ENCODE results near the gene ADORA2A.

ADORA2A gene

GRCh38 chr22:24471570-24471969 lies 44.2 kb downstream of the ADORA2A start:
- H2AFZ ChIP-seq (ENCODE audit: low read depth, low read length, severe bottlenecking), result no peak overlapping the region
- TF ChIP-seq EZH2phosphoT487 (conservative IDR thresholded peaks at IDR 0.05; ENCODE audit: low read length) (no peak), CTCF (IDR thresholded peaks at IDR 0.05; ENCODE audit: insufficient read depth, low read length, poor library complexity, severe bottlenecking) (no peak)
- H3K27ac ChIP-seq (ENCODE audit: low read depth, low read length), result no peak overlapping the region
- no peaks in the 10 kb centered on the region for H3K9me2 ChIP-seq (replicated peaks; ENCODE audit: insufficient read depth, low read length)
- no peaks in the 10 kb centered on the region for H3K36me3 ChIP-seq (ENCODE audit: low read length)
- no peaks in the 10 kb centered on the region for H4K20me1 ChIP-seq (ENCODE audit: low read depth, low read length)
- H3K9me3 ChIP-seq (ENCODE audit: insufficient read depth, low read length), result peaks cover 4% of the 10 kb centered on the region; the same call in 1 of the 2 replicates
- no peaks in the 10 kb centered on the region for H3F3A ChIP-seq (ENCODE audit: insufficient read depth)
- H3K27me3 ChIP-seq (ENCODE audit: low read length), result no peaks in the 10 kb centered on the region
- H3K4me3 ChIP-seq (ENCODE audit: insufficient read depth, low read length, poor library complexity, severe bottlenecking), result no peak overlapping the region
- no peak overlapping the region for H3K4me2 ChIP-seq (ENCODE audit: low read depth, low read length, poor library complexity, severe bottlenecking)
- H3K79me2 ChIP-seq (ENCODE audit: insufficient read depth, low read length), result no peaks in the 10 kb centered on the region
- H3K9ac ChIP-seq (ENCODE audit: low read length), result no peak overlapping the region

GRCh38 chr22:24473284-24473683 lies 45.9 kb downstream of the ADORA2A start:
- H3K4me2 ChIP-seq (ENCODE audit: low read depth, low read length, poor library complexity, severe bottlenecking), result no peak overlapping the region
- no peak overlapping the region for H3K9ac ChIP-seq (ENCODE audit: low read length)
- H3K36me3 ChIP-seq (ENCODE audit: low read length), result no peaks in the 10 kb centered on the region
- no peaks in the 10 kb centered on the region for H3K27me3 ChIP-seq (ENCODE audit: low read length)
- H3K4me3 ChIP-seq (ENCODE audit: insufficient read depth, low read length, poor library complexity, severe bottlenecking), result no peak overlapping the region
- no peaks in the 10 kb centered on the region for H4K20me1 ChIP-seq (ENCODE audit: low read depth, low read length)
- H2AFZ ChIP-seq (ENCODE audit: low read depth, low read length, severe bottlenecking), result no peak overlapping the region
- peaks cover 4% of the 10 kb centered on the region; the same call in 1 of the 2 replicates for H3K9me3 ChIP-seq (ENCODE audit: insufficient read depth, low read length)
- no peak overlapping the region for H3K27ac ChIP-seq (ENCODE audit: low read depth, low read length)
- no peaks in the 10 kb centered on the region for H3K9me2 ChIP-seq (replicated peaks; ENCODE audit: insufficient read depth, low read length)
- TF ChIP-seq EZH2phosphoT487 (conservative IDR thresholded peaks at IDR 0.05; ENCODE audit: low read length), result no peak
- no peak for TF ChIP-seq CTCF (IDR thresholded peaks at IDR 0.05; ENCODE audit: insufficient read depth, low read length, poor library complexity, severe bottlenecking)
- no peaks in the 10 kb centered on the region for H3K79me2 ChIP-seq (ENCODE audit: insufficient read depth, low read length)
- H3F3A ChIP-seq (ENCODE audit: insufficient read depth), result no peaks in the 10 kb centered on the region

- H3K36me3 ChIP-seq (ENCODE audit: low read length), result no peaks in the 10 kb centered on the region
- no peaks in the 10 kb centered on the region for H3K27me3 ChIP-seq (ENCODE audit: low read length)
- no peak overlapping the region for H3K4me3 ChIP-seq (ENCODE audit: insufficient read depth, low read length, poor library complexity, severe bottlenecking)
- no peaks in the 10 kb centered on the region for H3K79me2 ChIP-seq (ENCODE audit: insufficient read depth, low read length)
- no peak overlapping the region for H3K4me2 ChIP-seq (ENCODE audit: low read depth, low read length, poor library complexity, severe bottlenecking)
- H3K27ac ChIP-seq (ENCODE audit: low read depth, low read length), result no peak overlapping the region
- no peak overlapping the region for H3K9ac ChIP-seq (ENCODE audit: low read length)
- H3F3A ChIP-seq (ENCODE audit: insufficient read depth), result no peaks in the 10 kb centered on the region
- peaks cover 4% of the 10 kb centered on the region; the same call in 1 of the 2 replicates for H3K9me3 ChIP-seq (ENCODE audit: insufficient read depth, low read length)
- no peak overlapping the region for H2AFZ ChIP-seq (ENCODE audit: low read depth, low read length, severe bottlenecking)
- no peaks in the 10 kb centered on the region for H4K20me1 ChIP-seq (ENCODE audit: low read depth, low read length)
- no peaks in the 10 kb centered on the region for H3K9me2 ChIP-seq (replicated peaks; ENCODE audit: insufficient read depth, low read length)
- TF ChIP-seq CTCF (IDR thresholded peaks at IDR 0.05; ENCODE audit: insufficient read depth, low read length, poor library complexity, severe bottlenecking) (no peak), EZH2phosphoT487 (conservative IDR thresholded peaks at IDR 0.05; ENCODE audit: low read length) (no peak)
These were observed 46.8 kb downstream of the ADORA2A start for GRCh38 chr22:24474221-24474620.
